Endothelial cell (in vitro differentiated cells): ENCODE results near the gene ISCA1. TPM values are rescaled to one million over a fixed set of nuclear protein-coding genes. Genes with fewer than 3 reads are reported as not detected.

Experiments used
- DNase-seq: peaks from one replicate; pipeline ENCODE4 v3.0.0; 2021; ENCODE audit warnings: low spot score
- H3K27ac Mint-ChIP-seq: one replicate; pipeline ENCODE4 v1.8.0; 2021; ENCODE audit warnings: mixed read lengths, inconsistent platforms; ENCODE audit not compliant: unreplicated experiment
- H3K27me3 Mint-ChIP-seq: one replicate; pipeline ENCODE4 v1.8.0; 2021; ENCODE audit warnings: mild to moderate bottlenecking, moderate library complexity, mixed read lengths, inconsistent platforms; ENCODE audit not compliant: unreplicated experiment
- H3K36me3 Mint-ChIP-seq: one replicate; pipeline ENCODE4 v1.8.0; 2021; ENCODE audit warnings: mild to moderate bottlenecking, low read depth, mixed read lengths, inconsistent platforms; ENCODE audit not compliant: unreplicated experiment
- H3K4me1 Mint-ChIP-seq: one replicate; pipeline ENCODE4 v1.8.0; 2021; ENCODE audit warnings: mild to moderate bottlenecking, mixed read lengths, inconsistent platforms; ENCODE audit not compliant: unreplicated experiment
- H3K4me3 Mint-ChIP-seq: one replicate; pipeline ENCODE4 v1.8.0; 2021; ENCODE audit warnings: mild to moderate bottlenecking, mixed read lengths, inconsistent platforms; ENCODE audit not compliant: unreplicated experiment
- H3K9me3 Mint-ChIP-seq: one replicate; pipeline ENCODE4 v1.8.0; 2021; ENCODE audit warnings: mixed read lengths, inconsistent platforms; ENCODE audit not compliant: unreplicated experiment
- CTCF ChIP-seq: fragments of 200-600 bp; sonication (generic); IDR thresholded peaks from one replicate; pipeline ENCODE4 v1.5.0; 2021; ENCODE audit warnings: antibody characterized with exemption; ENCODE audit not compliant: unreplicated experiment
- total RNA-seq: library from RNA; stranded (reverse); fragmentation: NEBNext Ultra II Directional; extraction: Animal tissue kit (Norgen Biotek cat#: 25700); gene quantifications from one replicate; pipeline ENCODE4 v1.2.1, GENCODE V29; 2021; ENCODE audit not compliant: unreplicated experiment

Gene ISCA1
- total RNA-seq, 1 donor from 2014 or later: 41.9 TPM

GRCh38 chr9:86246752-86247161 is 35.6 kb downstream of the ISCA1 start:
- no peak for TF ChIP-seq CTCF
- Mint-ChIP-seq H3K27me3 (peaks cover 2% of the 10 kb centered on the region), H3K36me3 (peaks cover 10% of the 10 kb centered on the region), H3K9me3 (peaks cover 3% of the 10 kb centered on the region), H3K4me3 (no peak overlapping the region), H3K27ac (no peak overlapping the region), H3K4me1 (peaks cover 48% of the 10 kb centered on the region)
- no peak for DNase-seq

- Mint-ChIP-seq H3K36me3 (no peaks in the 10 kb centered on the region), H3K27ac (peak overlapping the region; percentile 62), H3K9me3 (no peaks in the 10 kb centered on the region), H3K27me3 (no peaks in the 10 kb centered on the region), H3K4me1 (peaks cover 32% of the 10 kb centered on the region), H3K4me3 (no peak overlapping the region)
- DNase-seq: no peak
- no peak for TF ChIP-seq CTCF
Observed at GRCh38 chr9:86242071-86242470, 40.3 kb downstream of the ISCA1 start.

- no peak for DNase-seq
- H3K4me1 Mint-ChIP-seq: peaks cover 26% of the 10 kb centered on the region
- H3K36me3 Mint-ChIP-seq: no peaks in the 10 kb centered on the region
Observed at GRCh38 chr9:86241216-86241615, 41.1 kb downstream of the ISCA1 start.

GRCh38 chr9:86238861-86239770 is 43.2 kb downstream of the ISCA1 start:
- TF ChIP-seq CTCF: no peak
- peaks cover 29% of the 10 kb centered on the region for H3K4me1 Mint-ChIP-seq

More at GRCh38 chr9:86241216-86241615, 41.1 kb downstream of the ISCA1 start:
- Mint-ChIP-seq H3K9me3 (no peaks in the 10 kb centered on the region), H3K4me3 (no peak overlapping the region), H3K27me3 (no peaks in the 10 kb centered on the region), H3K27ac (no peak overlapping the region)
- TF ChIP-seq CTCF: no peak

GRCh38 chr9:86230858-86231257 is 51.5 kb downstream of the ISCA1 start:
- H3K27ac Mint-ChIP-seq: no peak overlapping the region

More at GRCh38 chr9:86238861-86239770, 43.2 kb downstream of the ISCA1 start:
- Mint-ChIP-seq H3K27me3 (no peaks in the 10 kb centered on the region), H3K36me3 (no peaks in the 10 kb centered on the region), H3K27ac (no peak overlapping the region), H3K9me3 (no peaks in the 10 kb centered on the region), H3K4me3 (no peak overlapping the region)
- no peak for DNase-seq

More at GRCh38 chr9:86230858-86231257, 51.5 kb downstream of the ISCA1 start:
- TF ChIP-seq CTCF: no peak
- no peaks in the 10 kb centered on the region for H3K36me3 Mint-ChIP-seq
- H3K9me3 Mint-ChIP-seq: no peaks in the 10 kb centered on the region
- H3K4me3 Mint-ChIP-seq: no peak overlapping the region
- peaks cover 35% of the 10 kb centered on the region for H3K4me1 Mint-ChIP-seq
- peaks cover 3% of the 10 kb centered on the region for H3K27me3 Mint-ChIP-seq
- DNase-seq: no peak
